ENCODE measurements around the gene FOXE3.
A peak's percentile ranks its signal among the peaks of the same experiment; 100 is the strongest.

- 0 out of 2 replicates have a peak, but pooled peaks have one; percentile 14 for TF ChIP-seq POLR2AphosphoS5 (IDR thresholded peaks at IDR 0.05; ENCODE audit: borderline replicate concordance, low read depth, low read length)
- TF ChIP-seq EZH2 (IDR thresholded peaks at IDR 0.05), result no peak
- no peak for TF ChIP-seq FOXP2 (optimal IDR thresholded peaks at IDR 0.05; ENCODE audit: control extremely low read depth, extremely low read length, insufficient read depth)
Measured at GRCh38 chr1:47388030-47388890, 27.8 kb upstream of the FOXE3 start.

Measured in SK-N-MC (cell line).